Measurements from ENCODE around the gene KRTAP5-9.
A peak's percentile ranks its signal among the peaks of the same experiment; 100 is the strongest.
"Not testable (repeated sequence)": the region's sequence is repeated elsewhere in the genome, so short reads cannot be mapped to it uniquely, and the experiment has no call there.

Gene KRTAP5-9

GRCh38 chr11:71564430-71564829 is 16.2 kb downstream of the KRTAP5-9 start:
- TF ChIP-seq ZFX (IDR thresholded peaks at IDR 0.05; ENCODE audit: borderline replicate concordance): no peak
- no peak for TF ChIP-seq CTCF (IDR thresholded peaks at IDR 0.05)
- H3K27ac ChIP-seq: no peak overlapping the region

GRCh38 chr11:71565263-71565662 is 17.0 kb downstream of the KRTAP5-9 start, which contains the start of gene KRTAP5-10:
Gene KRTAP5-10, plus strand, starts transcription at chr11:71565563. Its CDS starts 25 bp downstream, at chr11:71565588.
- TF ChIP-seq ZFX (IDR thresholded peaks at IDR 0.05; ENCODE audit: borderline replicate concordance): no peak
- no peak for TF ChIP-seq CTCF (IDR thresholded peaks at IDR 0.05)
- H3K27ac ChIP-seq: no peak within 1 kb of the TSS

- no peak overlapping the region for H3K27ac ChIP-seq
- no peak for TF ChIP-seq ZFX (IDR thresholded peaks at IDR 0.05; ENCODE audit: borderline replicate concordance)
- no peak for TF ChIP-seq CTCF (IDR thresholded peaks at IDR 0.05)
Observed at GRCh38 chr11:71566081-71566620, 17.9 kb downstream of the KRTAP5-9 start.

- not testable (repeated sequence) for H3K27ac ChIP-seq
Observed at GRCh38 chr11:71566626-71567599, 18.7 kb downstream of the KRTAP5-9 start.

- peak; percentile 21 for TF ChIP-seq CTCF (IDR thresholded peaks at IDR 0.05)
- not testable (repeated sequence) for H3K27ac ChIP-seq
Observed at GRCh38 chr11:71567633-71568032, 19.4 kb downstream of the KRTAP5-9 start.

- no peak for TF ChIP-seq ZFX (IDR thresholded peaks at IDR 0.05; ENCODE audit: borderline replicate concordance)
- no peak for TF ChIP-seq CTCF (IDR thresholded peaks at IDR 0.05)
- no peak overlapping the region for H3K27ac ChIP-seq
Observed at GRCh38 chr11:71568704-71569349, 20.6 kb downstream of the KRTAP5-9 start.

- H3K27ac ChIP-seq: not testable (repeated sequence)
Observed at GRCh38 chr11:71571101-71571850, 23.1 kb downstream of the KRTAP5-9 start.

All from 22Rv1 (cell line).